SK-N-SH treated with all-trans-retinoic acid at 6 μM for 48 hours (cell line): Measurements from ENCODE around the gene CALML5.

Source experiments
- ATAC-seq: fragments of 200-7000 bp; cut with Tn5 transposase; 3 replicates; pipeline ENCODE4 v1.9.1; 2020; ENCODE audit warnings: mild to moderate bottlenecking, moderate library complexity
- ARNTL ChIP-seq: fragments of 450-650 bp; formaldehyde crosslinking; IDR thresholded peaks from 2 replicates; pipeline ENCODE4 v1.5.0; 2020; ENCODE audit warnings: low read depth, mild to moderate bottlenecking, moderate library complexity, borderline replicate concordance
- BACH2 ChIP-seq: fragments of 250-450 bp; sonication (Bioruptor Pico); IDR thresholded peaks from 2 replicates; pipeline ENCODE4 v1.9.0; 2021; ENCODE audit warnings: mild to moderate bottlenecking, borderline replicate concordance
- CSDC2 ChIP-seq: fragments of 250-450 bp; sonication (Bioruptor Pico); IDR thresholded peaks from 2 replicates; pipeline ENCODE4 v1.5.0; 2020; ENCODE audit warnings: mild to moderate bottlenecking, moderate library complexity
- ESRRG ChIP-seq: fragments of 250-450 bp; sonication (Bioruptor Pico); IDR thresholded peaks from 2 replicates; pipeline ENCODE4 v1.6.1; 2021; ENCODE audit warnings: mild to moderate bottlenecking
- PPARA ChIP-seq: fragments of 250-450 bp; sonication (Bioruptor Pico); IDR thresholded peaks from 2 replicates; pipeline ENCODE4 v1.5.0; 2020; ENCODE audit warnings: mild to moderate bottlenecking, borderline replicate concordance
- RARB ChIP-seq: fragments of 250-450 bp; sonication (Bioruptor Pico); IDR thresholded peaks from 2 replicates; pipeline ENCODE4 v1.8.0; 2021; ENCODE audit warnings: mild to moderate bottlenecking, moderate library complexity
- TCF4 ChIP-seq: fragments of 250-450 bp; sonication (Bioruptor Pico); IDR thresholded peaks from 2 replicates; pipeline ENCODE4 v1.8.0; 2021; ENCODE audit warnings: mild to moderate bottlenecking, moderate library complexity, borderline replicate concordance
- TOX ChIP-seq: fragments of 250-450 bp; sonication (Bioruptor Pico); IDR thresholded peaks from 2 replicates; pipeline ENCODE4 v1.8.0; 2021; ENCODE audit warnings: mild to moderate bottlenecking, moderate library complexity, borderline replicate concordance
- ZFP30 ChIP-seq: fragments of 450-650 bp; formaldehyde crosslinking; IDR thresholded peaks from 2 replicates; pipeline ENCODE4 v1.5.0; 2022; ENCODE audit warnings: mild to moderate bottlenecking, moderate library complexity
- ZNF565 ChIP-seq: fragments of 450-650 bp; formaldehyde crosslinking; conservative IDR thresholded peaks from 2 replicates; pipeline ENCODE4 v1.5.0; 2020; ENCODE audit warnings: low read depth, mild to moderate bottlenecking, moderate library complexity
- ZNF70 ChIP-seq: fragments of 450-650 bp; formaldehyde crosslinking; IDR thresholded peaks from 2 replicates; pipeline ENCODE4 v1.5.0; 2020; ENCODE audit warnings: mild to moderate bottlenecking, moderate library complexity
- ZNF8 ChIP-seq: fragments of 450-650 bp; formaldehyde crosslinking; IDR thresholded peaks from 2 replicates; pipeline ENCODE4 v1.5.0; 2020; ENCODE audit warnings: mild to moderate bottlenecking, moderate library complexity
- TF ChIP-seq, protein P1 (sequence below): fragments of 250-450 bp; sonication (Bioruptor Pico); IDR thresholded peaks from 2 replicates; pipeline ENCODE4 v1.8.0; 2020; ENCODE audit warnings: mild to moderate bottlenecking, moderate library complexity, borderline replicate concordance
- TF ChIP-seq, protein P2 (sequence below): fragments of 250-450 bp; sonication (Bioruptor Pico); IDR thresholded peaks from 2 replicates; pipeline ENCODE4 v1.5.1; 2020; ENCODE audit warnings: low read depth, mild to moderate bottlenecking, moderate library complexity
- TF ChIP-seq, protein P3 (sequence below): fragments of 250-450 bp; sonication (Bioruptor Pico); IDR thresholded peaks from 2 replicates; pipeline ENCODE4 v1.5.1; 2021; ENCODE audit warnings: mild to moderate bottlenecking, moderate library complexity
- TF ChIP-seq, protein P4 (sequence below): fragments of 250-450 bp; sonication (Bioruptor Pico); IDR thresholded peaks from 2 replicates; pipeline ENCODE4 v1.8.0; 2021; ENCODE audit warnings: low read depth, mild to moderate bottlenecking, moderate library complexity, borderline replicate concordance

The CALML5 gene

DNA sequence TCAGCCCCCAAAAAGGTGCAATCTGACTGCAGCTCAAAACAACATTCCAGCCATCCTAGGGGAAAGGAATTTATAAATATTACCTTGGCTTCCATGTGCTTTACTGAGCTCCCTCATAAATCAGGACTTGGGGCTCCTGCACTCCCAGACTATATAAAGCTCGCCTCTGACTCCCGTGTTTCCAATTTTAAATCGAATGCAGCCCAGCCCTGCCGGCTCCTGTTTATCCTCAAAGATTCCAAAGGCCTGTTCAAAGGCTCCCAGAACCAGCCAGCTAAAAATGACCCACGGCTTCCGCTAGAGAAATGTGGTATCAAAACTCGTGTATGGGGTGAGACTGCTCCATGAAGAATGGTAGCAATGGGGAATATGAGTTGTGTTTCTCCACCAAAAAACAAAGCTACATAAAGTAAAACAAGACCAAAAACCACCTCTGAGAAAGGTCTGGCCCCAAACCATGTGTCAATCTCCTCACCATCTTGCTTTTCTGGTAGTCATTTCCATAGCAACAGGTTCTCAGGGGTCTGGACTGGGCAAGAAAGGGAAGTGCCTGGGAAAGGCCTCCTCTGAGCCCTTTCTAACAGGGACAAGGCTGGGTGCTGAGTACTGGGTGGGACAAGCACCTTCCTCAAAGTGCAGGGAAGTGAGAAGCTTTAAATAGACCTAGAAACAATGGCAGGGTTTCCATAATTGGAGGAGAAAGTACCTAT lies 30.5 kb upstream of the CALML5 start:
- TF ChIP-seq, protein P1, sequence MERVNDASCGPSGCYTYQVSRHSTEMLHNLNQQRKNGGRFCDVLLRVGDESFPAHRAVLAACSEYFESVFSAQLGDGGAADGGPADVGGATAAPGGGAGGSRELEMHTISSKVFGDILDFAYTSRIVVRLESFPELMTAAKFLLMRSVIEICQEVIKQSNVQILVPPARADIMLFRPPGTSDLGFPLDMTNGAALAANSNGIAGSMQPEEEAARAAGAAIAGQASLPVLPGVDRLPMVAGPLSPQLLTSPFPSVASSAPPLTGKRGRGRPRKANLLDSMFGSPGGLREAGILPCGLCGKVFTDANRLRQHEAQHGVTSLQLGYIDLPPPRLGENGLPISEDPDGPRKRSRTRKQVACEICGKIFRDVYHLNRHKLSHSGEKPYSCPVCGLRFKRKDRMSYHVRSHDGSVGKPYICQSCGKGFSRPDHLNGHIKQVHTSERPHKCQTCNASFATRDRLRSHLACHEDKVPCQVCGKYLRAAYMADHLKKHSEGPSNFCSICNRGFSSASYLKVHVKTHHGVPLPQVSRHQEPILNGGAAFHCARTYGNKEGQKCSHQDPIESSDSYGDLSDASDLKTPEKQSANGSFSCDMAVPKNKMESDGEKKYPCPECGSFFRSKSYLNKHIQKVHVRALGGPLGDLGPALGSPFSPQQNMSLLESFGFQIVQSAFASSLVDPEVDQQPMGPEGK: no peak
- TF ChIP-seq PPARA (CRISPR knock-in tag) (no peak), ARNTL (CRISPR knock-in tag) (no peak), ESRRG (CRISPR knock-in tag) (no peak), TCF4 (no peak), ZNF70 (CRISPR knock-in tag) (no peak)
- TF ChIP-seq, protein P2, sequence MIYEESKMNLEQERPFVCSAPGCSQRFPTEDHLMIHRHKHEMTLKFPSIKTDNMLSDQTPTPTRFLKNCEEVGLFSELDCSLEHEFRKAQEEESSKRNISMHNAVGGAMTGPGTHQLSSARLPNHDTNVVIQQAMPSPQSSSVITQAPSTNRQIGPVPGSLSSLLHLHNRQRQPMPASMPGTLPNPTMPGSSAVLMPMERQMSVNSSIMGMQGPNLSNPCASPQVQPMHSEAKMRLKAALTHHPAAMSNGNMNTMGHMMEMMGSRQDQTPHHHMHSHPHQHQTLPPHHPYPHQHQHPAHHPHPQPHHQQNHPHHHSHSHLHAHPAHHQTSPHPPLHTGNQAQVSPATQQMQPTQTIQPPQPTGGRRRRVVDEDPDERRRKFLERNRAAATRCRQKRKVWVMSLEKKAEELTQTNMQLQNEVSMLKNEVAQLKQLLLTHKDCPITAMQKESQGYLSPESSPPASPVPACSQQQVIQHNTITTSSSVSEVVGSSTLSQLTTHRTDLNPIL (CRISPR knock-in tag): no peak
- no peak for ATAC-seq

DNA sequence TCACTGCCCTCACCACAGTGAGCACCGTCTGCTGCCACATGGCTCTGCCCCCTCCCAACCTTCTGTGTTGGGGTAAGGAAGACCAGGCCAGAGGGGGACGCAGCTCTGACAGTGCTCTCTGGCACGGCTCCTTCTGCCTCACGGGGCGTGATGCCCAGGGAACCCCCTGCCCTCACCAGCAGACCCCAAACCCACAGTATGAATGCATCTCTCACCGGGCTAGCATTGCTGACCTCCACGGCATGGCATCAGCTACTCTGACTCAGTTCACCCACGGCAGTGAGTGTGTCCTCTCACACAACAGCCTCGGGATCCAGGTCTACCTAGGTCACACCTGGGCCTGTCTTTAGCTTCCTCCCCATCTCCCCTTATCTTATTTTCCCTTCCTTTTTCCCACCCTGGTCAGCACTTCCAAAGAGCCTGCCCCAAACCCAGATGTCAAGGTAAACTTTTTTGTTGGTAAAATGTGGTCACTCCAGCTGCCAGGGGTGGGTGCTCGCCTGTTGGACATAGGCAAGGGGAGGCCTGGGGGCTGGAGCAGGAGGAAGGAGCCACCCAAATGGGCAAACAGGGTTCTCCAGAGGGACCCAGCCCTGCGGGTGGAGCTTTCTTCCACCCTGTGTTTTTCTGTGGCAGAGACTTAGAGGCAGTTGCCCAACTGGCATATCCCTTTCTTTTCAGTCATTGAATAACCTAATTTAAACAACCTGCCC lies 29.8 kb upstream of the CALML5 start:
- TF ChIP-seq TCF4 (no peak), CSDC2 (no peak), BACH2 (CRISPR knock-in tag) (no peak), ZNF8 (CRISPR knock-in tag) (no peak), RARB (no peak)
- TF ChIP-seq, protein P1: no peak
- ATAC-seq: no peak

DNA sequence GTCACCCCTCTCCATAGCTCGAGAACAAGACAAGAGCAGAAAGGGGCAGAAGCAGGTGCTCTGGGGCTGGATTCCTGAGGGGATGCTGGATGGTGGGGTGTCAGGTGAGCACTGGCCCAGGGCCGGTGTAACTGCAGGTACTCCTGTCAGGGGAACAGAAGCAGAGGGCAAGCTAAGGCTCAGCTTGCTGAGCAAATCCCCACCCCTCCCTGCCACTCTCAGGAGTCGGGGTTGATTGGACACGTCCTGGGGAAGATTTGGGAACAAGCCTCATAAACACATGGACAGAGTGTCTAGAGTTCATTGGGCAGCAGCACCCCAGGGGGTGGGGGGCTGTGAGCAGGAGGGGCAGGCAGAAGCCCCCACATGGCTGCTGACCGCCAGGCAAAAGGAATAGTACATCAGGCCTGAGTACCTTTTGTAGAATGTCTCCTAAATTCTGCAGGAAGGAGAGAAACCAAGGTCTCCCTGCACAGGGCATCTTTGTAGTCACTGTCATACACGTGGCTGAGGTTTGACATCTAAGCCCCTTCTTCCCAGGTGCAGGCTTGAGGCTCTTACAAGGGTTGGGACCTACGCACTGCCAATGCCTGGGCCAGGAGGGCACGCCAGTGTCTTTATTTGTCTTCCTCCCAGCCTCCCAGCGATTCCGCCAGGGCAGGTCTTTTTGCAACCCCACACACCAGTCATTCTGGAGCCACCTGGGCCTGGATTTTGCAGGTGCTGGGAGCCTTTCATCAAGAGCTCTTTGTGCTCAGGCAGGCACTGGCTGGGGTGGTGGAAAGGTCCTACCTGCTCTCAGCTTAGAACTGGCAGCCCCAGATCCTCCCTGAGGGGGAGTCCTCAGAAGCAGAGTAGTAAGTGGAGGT lies 28.2 kb upstream of the CALML5 start:
- ATAC-seq: no peak
- TF ChIP-seq, protein P3, sequence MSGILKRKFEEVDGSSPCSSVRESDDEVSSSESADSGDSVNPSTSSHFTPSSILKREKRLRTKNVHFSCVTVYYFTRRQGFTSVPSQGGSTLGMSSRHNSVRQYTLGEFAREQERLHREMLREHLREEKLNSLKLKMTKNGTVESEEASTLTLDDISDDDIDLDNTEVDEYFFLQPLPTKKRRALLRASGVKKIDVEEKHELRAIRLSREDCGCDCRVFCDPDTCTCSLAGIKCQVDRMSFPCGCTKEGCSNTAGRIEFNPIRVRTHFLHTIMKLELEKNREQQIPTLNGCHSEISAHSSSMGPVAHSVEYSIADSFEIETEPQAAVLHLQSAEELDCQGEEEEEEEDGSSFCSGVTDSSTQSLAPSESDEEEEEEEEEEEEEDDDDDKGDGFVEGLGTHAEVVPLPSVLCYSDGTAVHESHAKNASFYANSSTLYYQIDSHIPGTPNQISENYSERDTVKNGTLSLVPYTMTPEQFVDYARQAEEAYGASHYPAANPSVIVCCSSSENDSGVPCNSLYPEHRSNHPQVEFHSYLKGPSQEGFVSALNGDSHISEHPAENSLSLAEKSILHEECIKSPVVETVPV (CRISPR knock-in tag): no peak
- no peak for TF ChIP-seq RARB
- no peak for TF ChIP-seq TOX (CRISPR knock-in tag)
- TF ChIP-seq, protein P4, sequence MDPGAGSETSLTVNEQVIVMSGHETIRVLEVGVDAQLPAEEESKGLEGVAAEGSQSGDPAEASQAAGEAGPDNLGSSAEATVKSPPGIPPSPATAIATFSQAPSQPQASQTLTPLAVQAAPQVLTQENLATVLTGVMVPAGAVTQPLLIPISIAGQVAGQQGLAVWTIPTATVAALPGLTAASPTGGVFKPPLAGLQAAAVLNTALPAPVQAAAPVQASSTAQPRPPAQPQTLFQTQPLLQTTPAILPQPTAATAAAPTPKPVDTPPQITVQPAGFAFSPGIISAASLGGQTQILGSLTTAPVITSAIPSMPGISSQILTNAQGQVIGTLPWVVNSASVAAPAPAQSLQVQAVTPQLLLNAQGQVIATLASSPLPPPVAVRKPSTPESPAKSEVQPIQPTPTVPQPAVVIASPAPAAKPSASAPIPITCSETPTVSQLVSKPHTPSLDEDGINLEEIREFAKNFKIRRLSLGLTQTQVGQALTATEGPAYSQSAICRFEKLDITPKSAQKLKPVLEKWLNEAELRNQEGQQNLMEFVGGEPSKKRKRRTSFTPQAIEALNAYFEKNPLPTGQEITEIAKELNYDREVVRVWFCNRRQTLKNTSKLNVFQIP (CRISPR knock-in tag): no peak
- no peak for TF ChIP-seq ZFP30

DNA sequence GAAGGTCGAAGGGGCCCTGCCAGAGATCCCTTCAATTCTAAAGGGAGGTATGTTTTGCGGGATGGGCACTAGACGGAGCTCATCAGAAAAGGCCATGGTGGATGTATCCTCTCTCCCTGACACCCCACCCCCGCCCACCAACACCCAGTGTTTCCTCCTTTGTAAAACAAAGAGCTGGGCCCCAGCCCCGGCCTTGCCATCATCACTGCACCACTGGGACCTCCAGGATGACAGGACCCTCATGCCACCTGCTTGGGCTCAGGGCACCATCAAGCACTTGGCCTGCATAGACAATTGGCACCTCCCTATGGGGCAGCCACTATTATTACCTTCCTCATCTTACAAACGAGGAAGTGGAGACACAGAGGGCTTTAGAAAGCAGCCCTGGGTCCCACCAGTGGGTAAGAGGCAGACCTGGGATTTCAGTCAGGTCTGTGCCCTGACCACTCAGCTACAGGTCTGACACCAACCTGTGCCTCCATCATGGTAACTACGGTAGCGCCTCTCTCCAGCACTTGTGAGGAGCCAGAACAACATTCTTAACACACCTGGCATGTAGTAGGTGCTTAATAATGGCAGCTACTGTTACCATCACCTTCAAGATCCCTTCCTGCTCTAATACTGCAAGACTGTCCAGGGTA lies 27.4 kb upstream of the CALML5 start:
- no peak for ATAC-seq
- TF ChIP-seq ZNF565 (CRISPR knock-in tag) (no peak), CSDC2 (no peak)
- TF ChIP-seq, protein P4 (CRISPR knock-in tag): no peak
